Brain microvascular endothelial cell (primary cell): Measurements from ENCODE around the gene FAM20B.

ENCODE experiments used
- DNase-seq: peaks from one replicate; pipeline ENCODE4 v3.0.0-alpha.2; 2020
- H3K27ac ChIP-seq: fragments of 250-450 bp; sonication (Bioruptor Pico); 2 replicates; pipeline ENCODE4 v1.5.1; 2020; ENCODE audit warnings: mild to moderate bottlenecking, moderate library complexity
- H3K27me3 ChIP-seq: fragments of 250-450 bp; sonication (Bioruptor Pico); replicated peaks from 2 replicates; pipeline ENCODE4 v1.5.1; 2020; ENCODE audit warnings: mild to moderate bottlenecking
- H3K36me3 ChIP-seq: fragments of 250-450 bp; sonication (Bioruptor Pico); replicated peaks from 2 replicates; pipeline ENCODE4 v1.5.1; 2020; ENCODE audit warnings: mild to moderate bottlenecking
- H3K4me3 ChIP-seq: 2 replicates; pipeline ENCODE4 v1.5.1; 2011; ENCODE audit warnings: low read depth, mild to moderate bottlenecking, control low read depth, low read length, moderate library complexity
- CTCF ChIP-seq: IDR thresholded peaks from 2 replicates; pipeline ENCODE4 v1.5.1; 2011; ENCODE audit warnings: low read depth, mild to moderate bottlenecking, moderate library complexity, low read length, control low read depth, inconsistent platforms; ENCODE audit errors: missing control alignments
- in situ Hi-C: cut with HindIII; loops from 2 replicates; pipeline ENCODE4 v1.10.0; 2017; ENCODE audit warnings: low sequenced_read_pairs, low pct_ligation_motif_present

The FAM20B gene

GRCh38 chr1:179077396-179077795 is 51.7 kb downstream of the FAM20B start:
- no peak for TF ChIP-seq CTCF
- H3K36me3 ChIP-seq: no peaks in the 10 kb centered on the region
- in situ Hi-C loops: no loop called here
- no peak overlapping the region for H3K4me3 ChIP-seq
- H3K27ac ChIP-seq: peak overlapping the region; percentile 47
- H3K27me3 ChIP-seq: no peaks in the 10 kb centered on the region
- peak; percentile 68 for DNase-seq

DNA sequence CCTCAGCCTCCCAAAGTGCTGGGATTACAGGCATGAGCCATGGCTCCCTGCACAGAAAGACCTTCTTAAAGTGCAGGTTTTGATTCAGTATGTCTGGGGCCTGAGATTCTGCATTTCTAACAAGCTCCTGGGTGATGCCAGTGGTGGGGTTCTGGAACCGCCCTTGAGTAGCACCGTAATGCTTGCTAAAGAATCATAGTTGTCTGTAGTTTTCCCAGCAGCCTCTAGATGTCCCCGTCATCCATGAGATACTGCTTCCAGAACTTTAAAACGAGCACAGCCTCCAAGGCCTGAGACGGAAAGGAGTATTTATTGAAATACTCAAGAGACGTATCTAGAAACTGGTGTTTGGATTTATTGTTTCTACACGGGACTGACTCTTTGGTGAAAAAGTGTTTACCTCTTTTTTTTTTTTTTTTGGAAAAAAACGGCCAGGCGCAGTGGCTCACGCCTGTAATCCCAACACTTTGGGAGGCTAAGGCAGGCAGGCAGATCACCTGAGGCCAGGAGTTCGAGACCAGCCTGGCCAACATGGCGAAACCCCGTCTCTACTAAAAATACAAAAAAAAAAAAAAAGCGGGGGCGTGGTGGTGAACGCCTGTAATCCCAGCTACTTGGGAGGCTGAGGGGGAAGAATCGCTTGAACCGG is 53.5 kb downstream of the FAM20B start:
- in situ Hi-C loops: no loop called here
- no peak overlapping the region for H3K27ac ChIP-seq
- peak; percentile 77 for DNase-seq
- no peaks in the 10 kb centered on the region for H3K27me3 ChIP-seq
- H3K36me3 ChIP-seq: no peaks in the 10 kb centered on the region
- no peak overlapping the region for H3K4me3 ChIP-seq
- TF ChIP-seq CTCF: peak; percentile 77

DNA sequence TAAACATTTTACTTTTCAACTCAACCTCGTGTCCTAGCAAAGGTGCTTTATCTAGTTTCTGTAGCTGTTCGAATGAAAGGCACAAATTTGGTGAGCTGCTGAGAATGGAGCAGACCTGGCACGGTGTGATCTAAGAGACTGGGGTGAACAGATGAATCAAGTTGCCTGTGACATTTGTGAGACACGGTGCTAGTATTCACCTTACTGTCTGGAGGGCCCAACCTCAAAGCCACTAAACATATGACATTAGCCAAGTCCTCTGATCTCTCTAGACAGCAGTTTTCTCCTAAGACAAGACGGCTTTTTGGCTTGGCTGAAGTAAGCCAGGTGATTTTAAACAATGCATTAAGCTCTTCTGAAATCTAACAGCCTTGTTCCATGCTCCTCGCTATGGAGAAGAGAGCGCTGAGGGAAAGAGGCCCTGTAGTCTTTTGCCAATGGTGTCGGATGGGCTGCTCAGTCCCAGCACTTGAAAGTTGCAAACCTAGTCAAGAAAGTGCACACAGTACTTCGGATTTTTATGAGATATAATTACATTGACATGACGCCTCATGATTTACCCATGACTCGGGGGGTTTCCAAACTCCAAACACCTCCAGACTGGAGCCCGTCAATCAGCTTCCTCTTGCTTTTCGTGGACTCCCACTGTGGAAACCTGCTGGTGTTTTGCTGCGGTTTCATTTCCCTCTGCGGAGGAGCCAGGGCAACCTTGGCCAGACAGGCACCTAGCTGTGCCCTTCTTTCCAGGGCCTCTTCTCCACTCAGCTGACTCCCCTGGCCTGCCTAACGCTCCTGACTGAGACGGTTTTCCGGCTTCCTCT is 55.4 kb downstream of the FAM20B start:
- peak overlapping the region; percentile 81 for H3K4me3 ChIP-seq

DNA sequence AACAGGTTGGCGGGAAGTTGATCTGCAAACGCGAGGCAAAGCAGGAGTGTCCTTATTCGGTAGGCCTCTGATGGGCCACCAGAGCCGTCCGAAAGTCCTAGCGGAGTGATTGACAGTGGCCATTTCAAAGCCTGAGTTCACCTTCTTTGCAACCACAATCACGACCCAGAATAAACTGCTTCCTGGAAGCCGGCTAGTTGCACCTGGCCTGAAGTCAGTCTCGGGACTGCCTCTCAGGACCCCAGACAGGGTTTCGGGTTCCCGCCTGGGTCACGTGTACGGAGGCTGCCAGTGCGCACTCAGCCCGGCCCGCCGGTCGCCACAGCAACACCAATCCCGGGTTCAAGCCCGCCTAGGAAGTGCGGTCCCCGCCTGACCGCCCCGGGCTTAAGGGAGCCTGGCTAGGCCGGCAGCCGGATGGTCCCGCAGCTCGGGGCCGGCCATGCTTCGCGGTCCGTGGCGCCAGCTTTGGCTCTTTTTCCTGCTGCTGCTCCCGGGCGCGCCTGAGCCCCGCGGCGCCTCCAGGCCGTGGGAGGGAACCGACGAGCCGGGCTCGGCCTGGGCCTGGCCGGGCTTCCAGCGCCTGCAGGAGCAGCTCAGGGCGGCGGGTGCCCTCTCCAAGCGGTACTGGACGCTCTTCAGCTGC is 56.1 kb downstream of the FAM20B start, which contains the start of gene TOR3A:
Gene TOR3A, plus strand, starts transcription at position 384 of the 646 bp plus-strand sequence. Its CDS starts 59 bp downstream, at position 443.
- DNase-seq: peak; percentile 81
- Histone ChIP-seq H3K36me3 (no peaks in the 10 kb centered on the region), H3K27me3 (no peaks in the 10 kb centered on the region), H3K4me3 (peak within 1 kb of the TSS; percentile 81), H3K27ac (peak within 1 kb of the TSS; percentile 57)
- TF ChIP-seq CTCF: no peak
- in situ Hi-C loops: no loop called here

More for the DNA sequence above, 55.4 kb downstream of the FAM20B start:
- DNase-seq: no peak
- in situ Hi-C loops: no loop called here
- H3K36me3 ChIP-seq: no peaks in the 10 kb centered on the region
- H3K27ac ChIP-seq: no peak overlapping the region
- H3K27me3 ChIP-seq: no peaks in the 10 kb centered on the region
- no peak for TF ChIP-seq CTCF

DNA sequence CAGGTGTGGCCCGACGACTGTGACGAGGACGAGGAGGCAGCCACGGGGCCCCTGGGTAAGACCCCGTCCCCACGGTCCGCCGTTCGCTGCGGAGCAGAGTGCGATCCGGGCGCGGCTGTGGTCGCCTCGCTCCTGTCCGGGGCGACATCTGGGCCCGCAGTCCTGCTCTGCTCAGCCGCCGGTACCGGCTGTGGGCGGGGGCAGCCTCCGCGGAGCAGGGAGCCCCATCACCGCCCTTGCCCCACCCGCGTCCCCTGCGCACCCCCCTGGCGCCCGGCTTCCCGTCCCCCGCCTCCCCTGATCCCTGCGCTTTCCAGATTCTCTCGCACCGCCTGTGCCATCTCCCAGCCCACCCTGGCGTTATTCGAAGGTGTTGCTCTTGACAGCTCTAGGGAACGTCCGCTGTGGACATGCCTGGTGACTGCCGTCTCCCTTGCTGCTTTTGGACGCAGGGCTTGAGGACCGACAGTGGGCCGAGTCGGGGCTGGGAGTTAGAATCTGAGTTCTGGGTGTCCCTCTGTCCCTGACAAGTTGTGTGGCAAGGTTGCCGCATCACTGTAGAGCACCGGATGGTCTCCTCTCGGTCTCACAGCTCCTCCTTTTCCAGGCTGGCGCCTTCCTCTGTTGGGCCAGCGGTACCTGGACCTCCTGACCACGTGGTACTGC is 56.8 kb downstream of the FAM20B start:
- peak; percentile 0 for TF ChIP-seq CTCF
- H3K27me3 ChIP-seq: no peaks in the 10 kb centered on the region
- no peak for DNase-seq
- peak overlapping the region; percentile 57 for H3K27ac ChIP-seq
- in situ Hi-C loops: no loop called here
- H3K36me3 ChIP-seq: no peaks in the 10 kb centered on the region
- peak overlapping the region; percentile 81 for H3K4me3 ChIP-seq
